GM12878 (cell line): Measurements from ENCODE around the gene CCSER1.

Experiments
- BHLHE40 ChIP-seq, 2 experiments: fragments of 450-650 bp in 1 of 2; IDR thresholded peaks; 2 replicates each; pipeline ENCODE4 v1.6.1; 2011 to 2017; ENCODE audit warnings: low read depth in 2 of 2, borderline replicate concordance in 1 of 2, improper control_type of control experiment in 1 of 2, low read length in 1 of 2, mild to moderate bottlenecking in 1 of 2
- E4F1 ChIP-seq: fragments of 450-650 bp; IDR thresholded peaks from 2 replicates; pipeline ENCODE4 v1.6.1; 2018; ENCODE audit warnings: borderline replicate concordance, mild to moderate bottlenecking; ENCODE audit not compliant: partially characterized antibody
- EP300 ChIP-seq, 2 experiments: fragments of 150-350 bp in 1 of 2; IDR thresholded peaks; 2 replicates each; pipeline ENCODE4 v1.6.1; 2011 to 2012; ENCODE audit warnings: low read depth in 2 of 2, low read length in 2 of 2, borderline replicate concordance in 1 of 2, improper control_type of control experiment in 1 of 2, inconsistent platforms in 1 of 2; ENCODE audit not compliant: control insufficient read depth in 1 of 2
- FOXM1 ChIP-seq: IDR thresholded peaks from 2 replicates; pipeline ENCODE4 v1.6.1; 2012; ENCODE audit warnings: low read depth, mild to moderate bottlenecking, inconsistent platforms, low read length, moderate library complexity
- JUND ChIP-seq: IDR thresholded peaks from 2 replicates; pipeline ENCODE4 v1.6.1; 2012; ENCODE audit warnings: low read depth, mild to moderate bottlenecking, low read length, improper control_type of control experiment, moderate library complexity
- MTA3 ChIP-seq: IDR thresholded peaks from 2 replicates; pipeline ENCODE4 v1.6.1; 2012; ENCODE audit warnings: low read length, inconsistent platforms, borderline replicate concordance
- POLR2A ChIP-seq: IDR thresholded peaks from 2 replicates; pipeline ENCODE4 v1.6.1; 2011; ENCODE audit warnings: low read depth, mild to moderate bottlenecking, low read length
- POLR2AphosphoS5 ChIP-seq: IDR thresholded peaks from 2 replicates; pipeline ENCODE4 v1.6.1; 2011; ENCODE audit warnings: mild to moderate bottlenecking, low read length, inconsistent platforms
- RBBP5 ChIP-seq: fragments of 200-600 bp; sonication (generic); conservative IDR thresholded peaks from 2 replicates; pipeline ENCODE4 v1.6.1; 2016
- SMC3 ChIP-seq: IDR thresholded peaks from 2 replicates; pipeline ENCODE4 v1.6.1; 2011; ENCODE audit warnings: low read length, improper control_type of control experiment, borderline replicate concordance
- SUZ12 ChIP-seq: fragments of 200-600 bp; sonication (generic); IDR thresholded peaks from one replicate; pipeline ENCODE4 v1.6.1; 2018; ENCODE audit warnings: antibody characterized with exemption, mild to moderate bottlenecking; ENCODE audit not compliant: unreplicated experiment
- ZNF24 ChIP-seq: fragments of 450-650 bp; IDR thresholded peaks from 2 replicates; pipeline ENCODE4 v1.6.1; 2017; ENCODE audit warnings: antibody characterized with exemption, mild to moderate bottlenecking
- TF ChIP-seq, protein P1 (sequence below), 3 experiments: IDR thresholded peaks in 2 of 3; conservative IDR thresholded peaks in 1 of 3; 2 replicates each; pipeline ENCODE4 v1.5.1; 2011; ENCODE audit warnings: low read depth in 3 of 3, low read length in 3 of 3, mild to moderate bottlenecking in 3 of 3, control low read depth in 2 of 3, moderate library complexity in 2 of 3, inconsistent platforms in 1 of 3, mixed read lengths in 1 of 3; ENCODE audit not compliant: control insufficient read depth in 2 of 3, insufficient read depth in 1 of 3; ENCODE audit errors: extremely low read depth in 1 of 3
- TF ChIP-seq, protein P2 (sequence below): IDR thresholded peaks from 2 replicates; pipeline ENCODE4 v1.6.1; 2011; ENCODE audit warnings: borderline replicate concordance, low read depth, mild to moderate bottlenecking, moderate library complexity, mixed read lengths, low read length; ENCODE audit not compliant: insufficient read depth; ENCODE audit errors: extremely low read length

GRCh38 chr4:91636083-91636482 is 1508.9 kb downstream of the CCSER1 start:
- no peak for TF ChIP-seq POLR2AphosphoS5
- no peak for TF ChIP-seq BHLHE40 (IDR thresholded peaks at IDR 0.05; ENCODE audit: borderline replicate concordance in 1 of 2, low read depth in 2 of 2, low read length in 1 of 2)
- TF ChIP-seq, protein P1, sequence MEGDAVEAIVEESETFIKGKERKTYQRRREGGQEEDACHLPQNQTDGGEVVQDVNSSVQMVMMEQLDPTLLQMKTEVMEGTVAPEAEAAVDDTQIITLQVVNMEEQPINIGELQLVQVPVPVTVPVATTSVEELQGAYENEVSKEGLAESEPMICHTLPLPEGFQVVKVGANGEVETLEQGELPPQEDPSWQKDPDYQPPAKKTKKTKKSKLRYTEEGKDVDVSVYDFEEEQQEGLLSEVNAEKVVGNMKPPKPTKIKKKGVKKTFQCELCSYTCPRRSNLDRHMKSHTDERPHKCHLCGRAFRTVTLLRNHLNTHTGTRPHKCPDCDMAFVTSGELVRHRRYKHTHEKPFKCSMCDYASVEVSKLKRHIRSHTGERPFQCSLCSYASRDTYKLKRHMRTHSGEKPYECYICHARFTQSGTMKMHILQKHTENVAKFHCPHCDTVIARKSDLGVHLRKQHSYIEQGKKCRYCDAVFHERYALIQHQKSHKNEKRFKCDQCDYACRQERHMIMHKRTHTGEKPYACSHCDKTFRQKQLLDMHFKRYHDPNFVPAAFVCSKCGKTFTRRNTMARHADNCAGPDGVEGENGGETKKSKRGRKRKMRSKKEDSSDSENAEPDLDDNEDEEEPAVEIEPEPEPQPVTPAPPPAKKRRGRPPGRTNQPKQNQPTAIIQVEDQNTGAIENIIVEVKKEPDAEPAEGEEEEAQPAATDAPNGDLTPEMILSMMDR (IDR thresholded peaks at IDR 0.05 in 2 of 3, conservative IDR thresholded peaks at IDR 0.05 in 1 of 3; ENCODE audit: control insufficient read depth in 2 of 3, extremely low read depth in 1 of 3, insufficient read depth in 1 of 3, low read depth in 3 of 3, low read length in 3 of 3): no peak
- TF ChIP-seq FOXM1: no peak
- no peak for TF ChIP-seq JUND
- TF ChIP-seq ZNF24: no peak
- no peak for TF ChIP-seq RBBP5
- TF ChIP-seq SMC3: no peak
- no peak for TF ChIP-seq EP300 (IDR thresholded peaks at IDR 0.05; ENCODE audit: borderline replicate concordance in 1 of 2, control insufficient read depth in 1 of 2, low read depth in 2 of 2, low read length in 2 of 2)
- no peak for TF ChIP-seq POLR2A
- no peak for TF ChIP-seq SUZ12
- TF ChIP-seq MTA3: no peak
- TF ChIP-seq, protein P2, sequence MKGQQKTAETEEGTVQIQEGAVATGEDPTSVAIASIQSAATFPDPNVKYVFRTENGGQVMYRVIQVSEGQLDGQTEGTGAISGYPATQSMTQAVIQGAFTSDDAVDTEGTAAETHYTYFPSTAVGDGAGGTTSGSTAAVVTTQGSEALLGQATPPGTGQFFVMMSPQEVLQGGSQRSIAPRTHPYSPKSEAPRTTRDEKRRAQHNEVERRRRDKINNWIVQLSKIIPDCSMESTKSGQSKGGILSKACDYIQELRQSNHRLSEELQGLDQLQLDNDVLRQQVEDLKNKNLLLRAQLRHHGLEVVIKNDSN: no peak
- no peak for TF ChIP-seq E4F1
